Measurements from ENCODE around the gene SCN1A. TPM values are rescaled to one million over a fixed set of nuclear protein-coding genes. Genes with fewer than 3 reads are reported as not detected.
"Not testable (repeated sequence)": the region's sequence is repeated elsewhere in the genome, so short reads cannot be mapped to it uniquely, and the experiment has no call there.

Gene SCN1A
- total RNA-seq, 1 donor, result 0.09 TPM

GRCh38 chr2:166017208-166017607 lies 110.6 kb downstream of the SCN1A start:
- H3K4me3 ChIP-seq (ENCODE audit: low read depth, low read length), result no peak overlapping the region
- no peak for DNase-seq (ENCODE audit: low read depth)
- no peak for TF ChIP-seq CTCF (IDR thresholded peaks at IDR 0.05; ENCODE audit: insufficient read depth, low read length)

GRCh38 chr2:166013878-166014277 lies 113.9 kb downstream of the SCN1A start:
- DNase-seq (ENCODE audit: low read depth), result no peak
- no peak overlapping the region for H3K4me3 ChIP-seq (ENCODE audit: low read depth, low read length)
- no peak for TF ChIP-seq CTCF (IDR thresholded peaks at IDR 0.05; ENCODE audit: insufficient read depth, low read length)

- no peak overlapping the region for H3K4me3 ChIP-seq (ENCODE audit: low read depth, low read length)
- TF ChIP-seq CTCF (IDR thresholded peaks at IDR 0.05; ENCODE audit: insufficient read depth, low read length), result no peak
- DNase-seq (ENCODE audit: low read depth), result no peak
These were observed 116.2 kb downstream of the SCN1A start for GRCh38 chr2:166011660-166012059.

GRCh38 chr2:166000401-166000800 lies 127.4 kb downstream of the SCN1A start:
- no peak for DNase-seq (ENCODE audit: low read depth)
- no peak overlapping the region for H3K4me3 ChIP-seq (ENCODE audit: low read depth, low read length)
- no peak for TF ChIP-seq CTCF (IDR thresholded peaks at IDR 0.05; ENCODE audit: insufficient read depth, low read length)

DNA sequence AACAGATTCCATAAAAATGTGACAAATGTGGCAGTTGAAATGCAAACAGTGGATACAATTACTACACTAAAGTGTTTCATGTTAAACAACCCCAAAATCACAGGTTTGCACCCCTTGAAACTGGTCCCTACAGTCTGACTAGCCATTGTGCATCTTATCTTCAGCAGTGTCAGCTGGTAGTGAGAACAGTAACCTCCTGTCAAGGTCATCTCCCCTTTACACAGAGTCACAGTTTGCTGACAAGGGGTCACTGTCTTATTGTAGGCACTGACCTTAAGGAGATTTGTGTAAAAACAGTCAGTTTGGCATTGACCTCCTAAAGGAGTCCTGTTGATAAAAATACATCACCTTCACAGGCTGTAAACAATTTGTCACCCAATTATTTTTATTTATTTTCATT lies 137.0 kb downstream of the SCN1A start:
- no peak for TF ChIP-seq CTCF (IDR thresholded peaks at IDR 0.05; ENCODE audit: insufficient read depth, low read length)
- no peak for DNase-seq (ENCODE audit: low read depth)
- H3K4me3 ChIP-seq (ENCODE audit: low read depth, low read length), result no peak overlapping the region

DNA sequence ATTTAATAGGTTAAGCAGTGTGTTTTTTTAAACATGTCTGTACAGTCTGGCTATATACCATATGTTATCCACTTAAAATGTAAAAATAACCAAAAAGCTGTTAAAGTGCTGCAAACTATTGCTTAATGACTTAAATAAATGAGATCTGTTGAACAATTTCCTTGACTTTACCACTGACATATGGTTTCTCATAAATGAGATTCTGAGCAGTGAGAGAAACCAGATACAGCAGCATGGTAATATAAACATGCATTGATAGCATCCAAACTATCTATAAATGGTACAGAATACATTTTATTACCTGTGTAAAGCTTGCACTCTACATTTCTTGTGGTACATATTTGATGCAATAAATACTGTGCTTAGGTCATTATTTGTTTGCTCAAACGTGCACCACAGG lies 138.0 kb downstream of the SCN1A start:
- no peak for DNase-seq (ENCODE audit: low read depth)
- TF ChIP-seq CTCF (IDR thresholded peaks at IDR 0.05; ENCODE audit: insufficient read depth, low read length), result no peak
- no peak overlapping the region for H3K4me3 ChIP-seq (ENCODE audit: low read depth, low read length)

GRCh38 chr2:165985120-165985519 lies 142.7 kb downstream of the SCN1A start:
- DNase-seq (ENCODE audit: low read depth), result no peak
- H3K4me3 ChIP-seq (ENCODE audit: low read depth, low read length), result no peak overlapping the region
- TF ChIP-seq CTCF (IDR thresholded peaks at IDR 0.05; ENCODE audit: insufficient read depth, low read length), result no peak

DNA sequence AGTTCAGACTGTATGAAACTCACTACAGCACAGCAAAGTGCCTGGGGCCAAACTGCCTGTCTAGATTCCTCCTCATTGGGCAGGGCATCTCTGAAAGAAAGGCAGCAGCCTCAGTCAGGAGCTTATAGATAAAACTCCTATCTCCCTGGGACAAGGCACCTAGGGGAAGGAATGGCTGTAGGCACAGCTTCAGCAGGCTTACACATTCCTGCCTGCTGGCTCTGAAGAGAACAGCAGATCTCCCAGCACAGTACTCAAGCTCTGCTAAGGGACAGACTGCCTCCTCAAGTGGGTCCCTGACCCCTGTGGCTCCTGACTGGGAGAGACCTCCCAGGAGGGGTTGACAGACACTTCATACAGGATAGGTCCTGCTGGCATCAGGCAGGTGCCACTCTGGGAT lies 155.7 kb downstream of the SCN1A start:
- not testable (repeated sequence) for DNase-seq (ENCODE audit: low read depth); H3K4me3 ChIP-seq (ENCODE audit: low read depth, low read length)
